ENCODE measurements around the gene UFD1. TPM values are rescaled to one million over a fixed set of nuclear protein-coding genes. Genes with fewer than 3 reads are reported as not detected.

Gene UFD1
- total RNA-seq, 1 experiment from 2014 or later = 74.4 TPM

DNA sequence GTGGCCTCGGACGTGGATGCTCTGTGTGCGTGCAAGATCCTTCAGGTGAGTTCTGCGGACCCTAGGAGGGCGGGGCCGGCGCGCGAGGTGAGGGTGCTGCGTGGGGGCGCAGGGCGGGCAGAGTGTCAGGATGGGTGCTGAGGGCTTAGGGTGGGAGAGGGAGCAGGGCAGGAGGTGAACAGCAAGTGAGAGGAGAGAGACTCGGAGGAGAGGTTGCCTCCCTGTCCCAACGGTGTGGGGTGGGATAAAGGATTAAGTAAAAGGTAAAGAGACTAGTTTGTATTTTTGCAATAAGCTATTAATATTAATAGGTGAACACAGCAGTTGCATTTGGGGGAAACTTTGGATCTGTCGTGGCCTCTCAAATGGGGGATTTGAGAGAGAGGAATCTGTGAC is 1.2 kb upstream of the UFD1 start:
- H3K9me3 Mint-ChIP-seq = no peaks in the 10 kb centered on the region
- Histone ChIP-seq H3K9me3 (ENCODE audit: control insufficient read depth, low read depth, low read length) (no peaks in the 10 kb centered on the region), H2BK5ac (ENCODE audit: insufficient read length, low read length) (no peak overlapping the region), H2BK15ac (ENCODE audit: low read depth, low read length) (no peak overlapping the region), H3T11ph (ENCODE audit: low read length) (no peak overlapping the region), H4K8ac (replicated peaks; ENCODE audit: insufficient read length, low read depth, low read length) (no peak overlapping the region), H2BK120ac (ENCODE audit: low read depth, low read length, poor library complexity, severe bottlenecking) (no peak overlapping the region), H3K14ac (ENCODE audit: insufficient read depth, low read length) (peak overlapping the region; percentile 93), H4K91ac (ENCODE audit: insufficient read length, low read depth, low read length) (peak overlapping the region; percentile 48), H4K5ac (ENCODE audit: insufficient read length, low read depth, low read length) (peak overlapping the region; percentile 47), H3K23ac (ENCODE audit: insufficient read length, low read depth, low read length) (no peak overlapping the region), H3K4me1 (ENCODE audit: insufficient read depth, low read length) (peaks cover 3% of the 10 kb centered on the region), H3K27ac (ENCODE audit: insufficient read length, low read depth, low read length) (no peak overlapping the region), H3K23me2 (ENCODE audit: insufficient read length, low read depth, low read length, poor library complexity, severe bottlenecking) (peaks cover 13% of the 10 kb centered on the region), H3K4me2 (ENCODE audit: insufficient read depth, insufficient read length, low read length) (peak overlapping the region; percentile 75), H3K79me1 (ENCODE audit: insufficient read depth, low read depth, low read length, poor library complexity, severe bottlenecking) (no peaks in the 10 kb centered on the region), H3K9ac (ENCODE audit: extremely low read depth, insufficient read length, low read length) (peak overlapping the region; percentile 94), H3K27me3 (ENCODE audit: insufficient read depth, low read length) (no peaks in the 10 kb centered on the region), H3K18ac (ENCODE audit: insufficient read length, low read depth, low read length) (peak overlapping the region; percentile 79), H4K20me1 (ENCODE audit: control insufficient read depth, insufficient read depth, insufficient read length) (no peaks in the 10 kb centered on the region), H2AFZ (ENCODE audit: low read length) (no peak overlapping the region), H2BK20ac (ENCODE audit: low read depth, low read length, poor library complexity, severe bottlenecking) (no peak overlapping the region), H3K56ac (ENCODE audit: insufficient read length, low read depth, low read length) (no peak overlapping the region), H3K79me2 (ENCODE audit: insufficient read depth, low read length) (peaks cover 20% of the 10 kb centered on the region; the same call in 1 of the 2 replicates), H2BK12ac (ENCODE audit: insufficient read length, low read depth, low read length) (no peak overlapping the region), H3K4ac (ENCODE audit: low read depth, low read length) (no peak overlapping the region; the same call in 1 of the 2 replicates), H2AK5ac (ENCODE audit: insufficient read length, low read length) (no peak overlapping the region)
- peak overlapping the region; percentile 98 for H3K4me3 Mint-ChIP-seq
- peaks cover 21 to 41% (median 30%) of the 10 kb centered on the region in 3 experiments for H3K36me3 Mint-ChIP-seq (ENCODE audit: insufficient read depth in 1 of 3, low read depth in 3 of 3)
- no CpG with 5 or more reads among the region's 15 CpGs for WGBS (ENCODE audit: extremely low coverage, insufficient read length, low lambda C conversion rate)
- H3K4me1 Mint-ChIP-seq = peaks cover 20% of the 10 kb centered on the region in 2 experiments
- no peak for DNase-seq
- TF ChIP-seq CTCF (conservative IDR thresholded peaks at IDR 0.05) = no peak
- peak overlapping the region; percentile 7 to 100 (median 100); a peak in 5 of 7 replicates for H3K27ac Mint-ChIP-seq
- H3K27me3 Mint-ChIP-seq (ENCODE audit: low read depth) = no peaks in the 10 kb centered on the region; the same call in 1 of the 2 replicates

Data from H9 (cell line).